Stimulated activated CD4-positive, alpha-beta T cell treated with anti-CD3 and anti-CD28 coated beads, Interleukin-4, amount 100 ng/mL, for 48 hours (primary cell): ENCODE data around the gene DCC.

Source experiments
- DNase-seq, 2 donors: peaks; one replicate each; pipeline ENCODE4 v3.0.0-alpha.2; 2020; ENCODE audit warnings: low read depth in 2 of 2

DCC gene, protein sequence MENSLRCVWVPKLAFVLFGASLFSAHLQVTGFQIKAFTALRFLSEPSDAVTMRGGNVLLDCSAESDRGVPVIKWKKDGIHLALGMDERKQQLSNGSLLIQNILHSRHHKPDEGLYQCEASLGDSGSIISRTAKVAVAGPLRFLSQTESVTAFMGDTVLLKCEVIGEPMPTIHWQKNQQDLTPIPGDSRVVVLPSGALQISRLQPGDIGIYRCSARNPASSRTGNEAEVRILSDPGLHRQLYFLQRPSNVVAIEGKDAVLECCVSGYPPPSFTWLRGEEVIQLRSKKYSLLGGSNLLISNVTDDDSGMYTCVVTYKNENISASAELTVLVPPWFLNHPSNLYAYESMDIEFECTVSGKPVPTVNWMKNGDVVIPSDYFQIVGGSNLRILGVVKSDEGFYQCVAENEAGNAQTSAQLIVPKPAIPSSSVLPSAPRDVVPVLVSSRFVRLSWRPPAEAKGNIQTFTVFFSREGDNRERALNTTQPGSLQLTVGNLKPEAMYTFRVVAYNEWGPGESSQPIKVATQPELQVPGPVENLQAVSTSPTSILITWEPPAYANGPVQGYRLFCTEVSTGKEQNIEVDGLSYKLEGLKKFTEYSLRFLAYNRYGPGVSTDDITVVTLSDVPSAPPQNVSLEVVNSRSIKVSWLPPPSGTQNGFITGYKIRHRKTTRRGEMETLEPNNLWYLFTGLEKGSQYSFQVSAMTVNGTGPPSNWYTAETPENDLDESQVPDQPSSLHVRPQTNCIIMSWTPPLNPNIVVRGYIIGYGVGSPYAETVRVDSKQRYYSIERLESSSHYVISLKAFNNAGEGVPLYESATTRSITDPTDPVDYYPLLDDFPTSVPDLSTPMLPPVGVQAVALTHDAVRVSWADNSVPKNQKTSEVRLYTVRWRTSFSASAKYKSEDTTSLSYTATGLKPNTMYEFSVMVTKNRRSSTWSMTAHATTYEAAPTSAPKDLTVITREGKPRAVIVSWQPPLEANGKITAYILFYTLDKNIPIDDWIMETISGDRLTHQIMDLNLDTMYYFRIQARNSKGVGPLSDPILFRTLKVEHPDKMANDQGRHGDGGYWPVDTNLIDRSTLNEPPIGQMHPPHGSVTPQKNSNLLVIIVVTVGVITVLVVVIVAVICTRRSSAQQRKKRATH (N-terminal part only)

DNA sequence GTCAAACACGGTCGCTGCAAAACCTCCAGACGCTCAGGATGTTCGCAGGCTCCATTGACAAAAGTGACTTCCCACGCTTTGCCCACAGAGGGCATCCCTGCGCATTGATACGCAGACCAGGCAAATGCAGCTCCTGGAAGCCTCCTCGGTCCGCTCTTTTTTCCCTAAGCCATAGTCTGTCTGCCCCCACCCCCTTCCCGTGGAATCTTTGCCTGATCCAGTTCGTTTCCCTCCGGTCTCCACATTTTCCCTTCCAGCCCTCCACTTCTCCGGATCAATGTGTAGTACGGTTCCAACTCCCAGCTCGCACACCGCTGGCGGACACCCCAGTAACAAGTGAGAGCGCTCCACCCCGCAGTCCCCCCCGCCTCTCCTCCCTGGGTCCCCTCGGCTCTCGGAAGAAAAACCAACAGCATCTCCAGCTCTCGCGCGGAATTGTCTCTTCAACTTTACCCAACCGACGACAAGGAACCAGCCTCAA is at the start of gene DCC:
Gene DCC (plus strand): TSS at position 307 of the 481 bp plus-strand sequence. CDS start 591 bp downstream, outside the sequence.
- DNase-seq: no peak

DNA sequence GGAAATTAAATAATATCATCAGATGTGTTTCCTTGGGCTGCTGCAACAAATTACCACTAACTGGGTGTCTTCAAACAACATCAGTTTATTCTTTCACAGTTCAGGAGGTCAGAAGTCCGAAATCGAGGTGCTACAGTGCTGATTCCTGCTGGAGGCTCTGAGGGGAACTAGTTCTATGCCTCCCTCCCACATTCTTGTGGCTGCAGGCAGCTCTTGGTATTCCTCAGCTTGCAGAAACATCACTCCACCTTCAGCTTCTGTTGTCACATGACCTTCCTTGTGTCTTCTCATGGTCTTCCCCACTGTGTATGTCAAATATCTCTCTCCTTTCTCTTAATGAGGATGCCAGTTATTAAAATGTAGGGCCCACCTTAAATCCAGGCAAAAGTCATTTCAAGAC is 29.3 kb upstream of the DCC start:
- no peak for DNase-seq

DNA sequence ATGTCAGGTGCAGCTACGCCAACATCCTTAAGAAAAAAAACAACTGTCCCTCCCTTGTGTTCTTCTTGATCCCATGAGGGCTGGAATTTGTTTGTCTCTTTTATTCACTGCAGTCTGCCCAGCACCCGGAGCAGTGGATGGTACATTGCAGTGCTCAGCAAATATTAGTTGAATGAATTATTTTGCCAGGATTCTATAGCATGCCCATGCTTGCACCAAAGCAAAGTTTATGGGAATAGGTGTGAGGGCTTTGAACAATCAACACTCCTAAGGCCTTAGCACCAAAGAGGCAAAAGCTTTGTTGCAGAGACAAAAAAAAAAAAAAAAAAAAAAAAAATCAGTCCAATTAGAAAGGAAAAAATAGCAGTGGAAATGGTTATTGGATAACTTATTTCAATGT is 28.7 kb upstream of the DCC start:
- no peak for DNase-seq

DNA sequence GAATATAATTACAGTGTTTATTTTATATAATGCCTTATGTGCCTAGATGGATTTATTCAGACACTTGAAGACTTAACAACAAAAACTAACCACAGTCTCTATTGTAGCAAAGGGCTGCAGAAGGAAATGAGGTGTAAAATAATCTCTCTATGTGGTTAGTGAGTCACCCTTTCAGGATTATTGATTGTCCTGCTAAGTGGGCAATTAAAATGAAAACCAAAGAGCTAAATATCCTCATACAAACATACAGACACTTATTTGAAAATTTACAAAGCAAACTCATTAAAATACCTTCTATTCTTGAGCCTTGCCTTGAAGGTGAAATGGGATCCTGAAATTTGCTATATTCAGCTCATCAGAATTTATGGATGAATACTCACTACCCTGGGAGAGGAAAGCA is 27.7 kb upstream of the DCC start:
- no peak for DNase-seq

DNA sequence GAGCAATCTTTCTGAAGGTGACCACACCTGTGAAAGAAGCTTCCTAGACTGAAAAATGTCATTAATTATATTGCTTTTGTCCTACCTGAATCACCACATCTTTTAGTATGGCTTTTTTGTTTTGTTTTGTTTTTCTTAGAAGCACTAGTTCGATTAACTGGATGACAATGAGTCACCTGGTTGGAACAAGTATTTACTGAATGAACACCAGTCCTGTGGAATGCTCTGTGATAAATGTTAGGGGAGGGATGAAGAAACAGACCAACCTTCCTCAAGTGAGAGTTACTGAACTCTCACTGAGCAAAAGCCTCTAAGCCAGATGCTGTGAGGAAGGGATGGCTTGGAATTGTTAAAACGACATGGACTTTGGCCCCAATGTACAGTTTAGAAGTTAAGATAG is 26.8 kb upstream of the DCC start:
- DNase-seq: no peak

DNA sequence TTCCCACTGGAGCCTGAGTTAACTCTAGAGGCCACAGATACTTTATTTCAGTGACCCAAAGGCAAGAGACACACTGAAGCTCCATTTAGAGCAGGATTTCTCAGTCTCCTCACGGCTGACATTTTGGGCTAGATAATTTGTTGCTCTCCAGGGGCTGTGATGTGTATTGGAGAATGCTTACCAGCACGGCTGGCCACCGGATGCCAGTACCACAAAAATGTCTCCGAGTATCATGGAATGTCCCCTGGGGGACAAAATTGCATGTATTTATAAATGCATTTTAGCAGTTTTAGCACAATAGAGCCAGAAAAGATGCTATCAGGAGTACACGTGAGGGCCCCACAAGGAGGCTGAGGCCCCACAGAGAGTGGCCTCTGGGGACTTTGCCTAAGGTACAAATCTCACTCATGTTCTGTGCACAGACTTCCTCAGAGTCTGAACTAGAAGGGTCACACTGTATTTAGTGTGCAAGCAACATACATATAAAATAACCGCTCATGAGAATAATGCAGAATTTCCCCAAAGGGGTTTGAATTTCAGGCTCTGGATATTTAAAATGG is 20.5 kb upstream of the DCC start:
- DNase-seq: no peak

DNA sequence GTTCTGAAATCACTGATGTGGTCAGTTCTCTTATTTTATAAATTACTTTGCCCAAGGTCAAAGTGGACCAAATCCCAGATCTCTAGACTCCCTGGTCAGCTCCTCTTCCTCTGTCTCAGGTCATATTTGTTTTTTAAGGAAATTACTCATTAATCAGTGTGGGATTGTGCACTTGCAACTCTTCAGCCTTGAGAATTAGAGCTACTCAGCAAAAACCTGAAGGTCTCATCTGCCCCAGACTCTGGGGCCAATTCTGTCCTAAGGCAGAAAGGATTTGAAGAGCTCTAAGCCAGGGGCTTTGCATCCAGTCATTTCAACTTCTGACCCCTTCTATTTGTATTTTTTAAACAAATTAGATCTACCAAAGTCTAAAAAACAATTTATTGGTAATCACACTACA is 17.7 kb upstream of the DCC start:
- DNase-seq: no peak

DNA sequence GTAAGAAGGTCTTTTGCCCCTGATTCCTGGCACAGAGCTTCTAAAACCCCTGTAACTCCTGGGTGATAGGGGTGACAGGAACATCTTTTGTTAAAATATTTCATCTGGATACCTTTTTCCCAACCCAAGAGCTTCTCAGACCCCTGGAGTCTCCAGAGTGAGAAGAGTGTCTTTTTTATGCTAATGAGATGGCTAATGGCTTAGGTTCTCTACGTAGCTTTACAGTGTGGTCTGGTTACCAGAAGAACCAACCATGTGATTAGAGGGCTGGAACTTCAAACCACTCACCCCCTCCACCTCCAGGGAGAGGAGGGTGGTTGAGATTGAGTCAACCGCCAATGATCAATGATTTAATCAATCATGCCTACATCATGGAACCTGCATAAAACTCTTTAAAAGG is 16.2 kb upstream of the DCC start:
- no peak for DNase-seq

DNA sequence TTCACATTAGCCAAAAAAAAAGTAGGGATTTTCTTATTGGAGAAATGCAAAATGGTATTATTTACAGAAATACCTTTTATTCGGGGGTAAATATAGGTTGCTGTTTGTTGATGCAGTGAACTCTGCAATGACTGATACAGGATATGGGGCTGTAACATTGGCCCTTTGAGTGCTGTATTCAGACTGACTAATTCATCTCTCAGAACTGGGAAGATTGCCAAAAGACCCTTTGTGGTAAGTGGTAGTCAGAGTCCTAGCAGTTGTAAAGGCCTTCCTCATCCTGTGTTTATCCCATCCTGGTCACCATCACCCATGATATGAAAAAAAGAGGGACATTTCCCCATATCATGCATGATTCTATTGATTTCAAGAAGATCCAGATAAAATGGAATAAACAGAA is 14.0 kb upstream of the DCC start:
- no peak for DNase-seq

DNA sequence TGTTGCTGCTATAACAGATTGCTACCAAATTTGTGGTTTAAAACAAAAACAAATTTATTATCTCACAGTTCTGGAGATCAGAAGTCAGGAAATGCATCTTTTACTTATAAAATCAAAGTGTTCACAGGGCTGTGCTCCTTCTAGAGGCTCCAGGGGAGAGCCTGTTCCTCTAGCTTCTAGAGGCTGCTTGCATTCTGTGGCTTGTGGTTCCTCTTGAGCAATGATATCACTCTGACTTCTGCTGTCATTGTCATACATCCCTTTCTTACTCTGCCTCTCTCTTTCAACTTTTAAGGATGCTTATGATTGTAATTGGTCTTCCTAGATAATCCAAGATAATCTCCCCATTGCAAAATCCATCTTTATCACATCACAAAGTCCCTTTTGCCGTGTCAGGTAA is 6.1 kb upstream of the DCC start:
- no peak for DNase-seq

DNA sequence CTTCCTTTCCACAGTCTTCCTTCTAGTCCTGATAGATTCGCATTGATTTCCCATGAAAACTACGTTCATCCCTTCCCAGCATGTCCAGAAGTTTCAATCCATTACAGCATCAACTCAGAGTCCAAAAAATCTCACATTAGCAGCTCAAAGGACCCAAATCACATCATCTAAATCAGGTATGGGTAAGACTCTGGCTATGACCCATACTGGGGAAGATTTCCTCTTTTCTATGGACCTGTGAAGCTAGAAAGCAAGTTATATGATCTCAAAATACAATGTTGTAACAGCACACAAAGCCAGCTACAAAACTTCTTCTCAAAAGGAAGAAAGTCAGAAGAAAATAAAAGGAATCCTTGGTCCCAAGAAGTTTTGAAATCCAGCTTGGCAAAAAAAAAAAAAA is 5.7 kb upstream of the DCC start:
- no peak for DNase-seq

DNA sequence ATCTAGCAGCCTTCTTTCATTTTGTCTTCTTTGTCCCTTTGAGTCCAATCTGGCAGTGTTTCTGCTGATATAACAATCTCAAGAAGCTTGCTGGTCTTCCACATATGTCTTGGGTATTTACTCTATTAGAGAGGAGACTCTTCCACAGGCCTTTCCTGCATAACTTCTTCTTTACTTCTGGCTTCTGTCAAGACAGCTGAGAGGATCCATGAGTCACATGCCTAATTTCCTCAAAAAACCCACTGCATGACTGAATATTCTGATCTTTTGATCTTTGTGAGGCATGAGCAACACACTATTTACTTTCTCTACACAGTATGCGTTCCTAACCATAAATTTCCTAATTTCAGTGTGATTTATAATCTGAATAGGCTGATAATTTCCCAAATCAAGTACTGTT is 5.1 kb upstream of the DCC start:
- no peak for DNase-seq

DNA sequence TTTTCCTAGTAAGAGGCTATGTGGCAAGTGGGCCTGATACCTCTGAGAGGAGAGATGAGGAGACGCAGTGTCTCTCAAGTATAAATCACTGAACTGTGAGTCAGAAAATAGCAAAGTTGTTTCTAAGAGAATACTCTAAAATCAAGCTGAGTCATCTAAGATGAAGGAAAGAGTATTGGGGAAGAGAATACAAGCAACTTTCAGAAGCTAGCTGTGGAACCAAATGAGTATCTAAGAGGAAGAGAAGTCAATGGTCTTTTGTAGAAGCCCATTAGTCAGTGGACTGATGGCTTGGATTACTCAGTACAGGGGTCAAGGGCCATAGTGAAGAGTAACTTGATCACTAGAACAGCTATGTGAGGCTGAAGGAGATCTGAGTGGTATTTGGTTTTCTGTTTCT is 2.7 kb upstream of the DCC start:
- DNase-seq: no peak

DNA sequence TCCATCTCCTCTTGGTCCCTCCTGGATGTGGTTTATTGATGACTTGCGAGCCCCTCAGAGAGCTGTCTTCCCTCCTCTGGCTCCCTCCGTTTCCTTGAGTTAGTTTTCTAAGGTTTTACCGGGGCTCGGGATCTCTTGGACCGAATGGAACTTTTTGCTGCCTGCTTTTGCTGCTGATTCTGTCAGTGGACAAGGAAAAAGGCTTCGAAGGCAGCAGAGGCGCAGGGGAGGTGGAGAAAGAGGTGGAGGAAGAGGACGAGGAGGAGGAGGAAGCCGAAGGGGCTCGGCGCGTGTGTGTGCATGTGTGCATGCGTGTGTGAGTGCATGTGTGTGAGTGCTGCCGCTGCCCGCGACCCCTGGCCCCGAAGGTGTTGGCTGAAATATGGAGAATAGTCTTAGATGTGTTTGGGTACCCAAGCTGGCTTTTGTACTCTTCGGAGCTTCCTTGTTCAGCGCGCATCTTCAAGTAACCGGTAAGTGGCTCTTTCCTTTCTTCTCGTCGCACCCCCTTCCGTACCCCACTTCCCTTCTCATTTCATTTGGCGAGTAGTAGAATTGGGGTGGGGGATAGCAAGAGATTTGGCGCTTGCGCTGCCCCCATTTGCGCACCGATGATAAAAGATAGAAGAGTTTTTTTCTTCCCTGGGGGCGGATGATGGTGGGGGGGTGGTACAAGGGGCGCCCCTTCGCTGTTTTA is 557 bp downstream of the DCC start:
- DNase-seq: no peak

DNA sequence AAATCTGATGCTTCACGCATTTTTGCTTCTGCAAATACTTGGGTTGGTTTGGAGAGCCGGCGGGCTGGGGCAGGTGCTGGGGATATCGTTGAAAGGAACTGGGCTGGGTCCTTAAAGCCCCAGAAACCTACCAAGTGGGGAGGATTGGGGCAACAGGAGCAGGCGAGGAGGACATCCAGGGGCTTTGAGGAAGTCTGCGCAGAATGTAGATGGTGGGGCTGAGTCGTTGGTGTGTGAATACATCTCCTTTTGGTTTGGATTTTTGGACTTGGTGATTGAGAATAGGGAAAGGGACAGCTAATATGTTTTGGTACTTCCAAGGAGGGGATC is 1.1 kb downstream of the DCC start:
- DNase-seq: no peak

DNA sequence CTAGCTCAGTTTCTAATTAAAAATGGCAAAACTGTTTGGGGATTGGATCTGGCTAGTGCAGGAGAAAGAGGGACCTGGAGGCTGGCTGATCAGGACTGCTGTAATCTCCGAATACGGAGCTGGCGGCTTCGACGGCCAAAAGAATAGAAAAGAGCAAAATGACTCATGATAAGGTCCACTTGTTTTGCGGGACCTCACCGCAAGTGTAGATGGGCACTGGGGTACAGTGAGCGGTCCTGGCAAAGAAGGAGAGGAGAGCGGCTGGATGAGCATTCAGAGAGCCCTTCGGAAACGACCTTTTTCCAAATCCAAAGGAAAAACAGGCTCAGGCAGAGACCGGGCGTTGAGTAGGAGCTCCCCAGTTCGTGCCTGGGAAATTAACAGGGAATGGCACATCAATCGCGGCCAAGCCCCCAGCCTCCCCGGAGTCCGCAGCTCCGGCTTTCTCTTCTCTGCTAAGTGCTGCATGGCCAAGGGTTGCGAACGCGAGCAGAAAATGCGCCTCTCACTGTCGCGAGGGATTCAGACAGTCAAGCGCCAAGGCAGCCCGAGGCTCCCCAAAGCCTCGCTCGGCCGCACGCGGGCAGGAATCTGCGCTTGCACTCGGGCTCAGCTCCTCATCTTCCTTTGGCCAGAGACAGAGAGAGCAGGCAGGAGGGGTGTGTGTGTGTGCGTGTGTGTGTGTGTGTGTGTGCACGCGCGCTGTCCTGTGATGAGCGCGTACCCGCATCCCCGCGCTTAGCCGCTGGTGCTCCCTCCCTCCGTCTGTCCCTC is 1.8 kb downstream of the DCC start:
- DNase-seq: no peak

DNA sequence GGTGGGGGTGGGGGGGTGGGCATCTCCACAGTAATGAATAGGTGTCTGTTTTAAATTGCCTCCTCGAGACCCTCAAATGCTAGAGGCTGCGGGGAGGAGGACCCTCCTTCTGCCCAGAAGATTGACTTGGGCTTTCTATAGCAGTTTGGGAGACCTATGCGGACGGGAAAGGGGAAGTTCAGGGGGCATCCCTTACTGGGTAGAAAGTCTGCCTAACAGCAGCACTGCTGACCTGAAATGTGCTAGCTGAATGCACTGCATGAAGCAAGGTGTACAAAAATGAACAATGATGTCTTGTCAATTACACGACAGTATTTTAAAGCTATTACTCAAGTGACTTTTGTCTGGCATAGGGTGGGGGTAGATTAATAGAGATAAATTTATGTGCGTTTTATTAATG is 2.5 kb downstream of the DCC start:
- DNase-seq: no peak

DNA sequence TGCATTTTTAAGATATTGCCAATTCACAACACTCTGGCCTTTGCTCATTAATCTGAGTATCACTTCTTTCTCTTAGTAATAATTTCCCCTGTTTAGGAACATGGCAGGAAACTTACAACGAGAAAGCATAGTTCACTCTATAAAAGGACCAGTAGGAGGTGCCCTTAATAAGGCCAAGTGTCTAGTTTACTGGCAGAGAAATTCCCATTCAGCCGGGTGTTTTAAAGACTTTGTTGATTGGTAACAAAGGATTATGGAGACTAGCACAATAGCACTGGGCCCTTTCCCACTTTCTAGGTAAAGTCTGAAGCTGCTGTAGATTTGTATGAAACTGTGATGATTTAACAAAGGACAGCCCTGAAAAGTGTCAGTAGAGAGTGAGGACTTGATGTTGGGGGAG is 3.1 kb downstream of the DCC start:
- no peak for DNase-seq

DNA sequence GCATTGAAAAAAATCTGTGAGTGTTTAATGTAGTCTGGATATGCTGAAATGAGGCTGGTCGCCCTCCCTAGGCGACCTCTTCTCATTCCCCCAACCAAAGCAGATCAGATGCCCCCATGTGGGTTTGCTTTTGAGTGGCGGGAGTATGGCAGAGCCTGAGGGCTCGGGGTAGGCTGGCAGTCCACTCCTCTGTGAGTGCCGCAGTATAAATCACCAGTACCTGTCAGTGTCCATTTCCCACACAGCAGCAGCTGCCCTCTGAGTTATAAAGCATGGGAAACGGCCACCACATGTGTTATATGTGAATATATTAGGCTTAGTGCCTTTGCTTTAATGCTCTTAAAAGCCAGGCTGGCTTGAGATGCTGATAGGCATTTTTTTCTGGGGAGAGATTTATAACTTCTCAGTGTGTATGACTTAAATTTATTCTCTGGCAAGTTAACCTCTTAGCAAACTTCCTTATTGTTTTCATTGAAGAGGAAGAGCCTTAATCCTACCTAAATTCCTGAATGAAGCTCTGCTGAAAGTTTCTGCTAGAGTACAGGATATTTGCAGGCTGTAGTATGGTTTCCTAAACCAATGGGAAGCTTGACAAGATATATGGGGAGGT is 3.8 kb downstream of the DCC start:
- DNase-seq: no peak

DNA sequence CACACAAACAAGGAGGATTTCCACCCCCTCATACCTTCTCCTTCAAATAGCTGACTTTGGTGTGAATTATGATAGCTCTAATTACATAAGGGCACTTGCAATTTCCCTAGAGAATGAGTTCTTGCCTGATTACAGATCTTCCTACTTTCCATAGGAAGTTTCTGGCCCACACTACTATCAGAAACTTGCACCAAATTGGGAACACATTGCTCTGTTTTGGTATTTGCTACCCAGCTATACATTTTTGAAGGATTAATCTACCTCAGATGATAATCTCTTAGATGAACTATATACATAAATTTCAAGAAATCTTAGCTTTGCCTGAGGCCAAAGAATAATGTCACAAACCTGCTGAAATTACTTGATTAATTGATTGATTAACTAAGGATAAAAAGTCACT is 4.9 kb downstream of the DCC start:
- DNase-seq: no peak
